HEK293 (cell line): ENCODE results near the gene JAKMIP1.

Source experiments
- CTCF ChIA-PET: fragments of 350-600 bp; formaldehyde crosslinking; extraction: SDS; loops from one replicate; lab custom pipeline; 2021; ENCODE audit warnings: antibody characterized with exemption; lab: Yijun Ruan, JAX
- POLR2A ChIA-PET: fragments of 300-600 bp; formaldehyde crosslinking; extraction: SDS; loops from one replicate; lab custom pipeline; 2020; ENCODE audit warnings: antibody characterized with exemption, inconsistent platforms; lab: Yijun Ruan, JAX
- H3K27ac ChIP-seq: fragments of 200-500 bp; sonication (Bioruptor generic); 2 replicates; pipeline ENCODE4 v1.5.1; 2014; ENCODE audit warnings: low read depth, low read length, control low read depth, inconsistent platforms; ENCODE audit errors: extremely low read depth
- H3K36me3 ChIP-seq, 2 experiments: fragments of 200-500 bp in 1 of 2; sonication (Bioruptor generic) in 1 of 2; 1 replicate in 1 of 2; 2 replicates in 1 of 2; pipeline ENCODE4 v1.5.1; 2014 to 2017; ENCODE audit warnings: inconsistent platforms in 2 of 2, low read length in 2 of 2; ENCODE audit not compliant: control insufficient read depth in 2 of 2, insufficient read depth in 1 of 2
- H3K4me1 ChIP-seq: fragments of 200-500 bp; sonication (Bioruptor generic); 2 replicates; pipeline ENCODE4 v1.5.1; 2014; ENCODE audit warnings: mild to moderate bottlenecking, low read length, inconsistent platforms; ENCODE audit not compliant: control insufficient read depth, insufficient read depth
- H3K4me3 ChIP-seq: 2 replicates; pipeline ENCODE4 v1.5.1; 2011; ENCODE audit warnings: low read depth, mild to moderate bottlenecking, control low read depth, low read length, moderate library complexity
- H3K9me3 ChIP-seq: fragments of 200-500 bp; sonication (Bioruptor generic); 2 replicates; pipeline ENCODE4 v1.5.1; 2014; ENCODE audit warnings: low read depth, low read length, inconsistent platforms; ENCODE audit not compliant: control insufficient read depth, insufficient read depth
- AEBP2 ChIP-seq: fragments of 450-650 bp; formaldehyde crosslinking; IDR thresholded peaks from 2 replicates; pipeline ENCODE4 v1.5.1; 2016; ENCODE audit warnings: missing biosample characterization, missing genetic modification characterization, borderline replicate concordance
- BCL11B ChIP-seq: fragments of 450-650 bp; formaldehyde crosslinking; IDR thresholded peaks from 2 replicates; pipeline ENCODE4 v1.5.1; 2016; ENCODE audit warnings: low read depth, missing biosample characterization, missing genetic modification characterization
- GFI1B ChIP-seq: fragments of 450-650 bp; formaldehyde crosslinking; IDR thresholded peaks from 2 replicates; pipeline ENCODE4 v1.5.1; 2016; ENCODE audit warnings: missing biosample characterization, missing genetic modification characterization
- OVOL3 ChIP-seq: fragments of 450-650 bp; formaldehyde crosslinking; IDR thresholded peaks from 2 replicates; pipeline ENCODE4 v1.5.1; 2016; ENCODE audit warnings: missing biosample characterization, missing genetic modification characterization
- SCRT1 ChIP-seq: fragments of 450-650 bp; formaldehyde crosslinking; IDR thresholded peaks from 2 replicates; pipeline ENCODE4 v1.5.1; 2016; ENCODE audit warnings: missing biosample characterization, missing genetic modification characterization, borderline replicate concordance
- SP3 ChIP-seq: fragments of 450-650 bp; formaldehyde crosslinking; IDR thresholded peaks from 2 replicates; pipeline ENCODE4 v1.5.1; 2016; ENCODE audit warnings: missing biosample characterization, missing genetic modification characterization
- YY1 ChIP-seq: fragments of 450-650 bp; formaldehyde crosslinking; IDR thresholded peaks from 2 replicates; pipeline ENCODE4 v1.5.1; 2018; ENCODE audit warnings: missing biosample characterization, missing genetic modification characterization
- ZBTB20 ChIP-seq: fragments of 450-650 bp; formaldehyde crosslinking; IDR thresholded peaks from 2 replicates; pipeline ENCODE4 v1.5.1; 2016; ENCODE audit warnings: missing biosample characterization, missing genetic modification characterization
- ZBTB8A ChIP-seq: fragments of 450-650 bp; formaldehyde crosslinking; IDR thresholded peaks from 2 replicates; pipeline ENCODE4 v1.5.1; 2016; ENCODE audit warnings: missing biosample characterization, missing genetic modification characterization
- ZNF10 ChIP-seq: fragments of 450-650 bp; formaldehyde crosslinking; IDR thresholded peaks from 2 replicates; pipeline ENCODE4 v1.5.1; 2017; ENCODE audit warnings: missing biosample characterization, missing genetic modification characterization
- ZNF132 ChIP-seq: fragments of 450-650 bp; formaldehyde crosslinking; IDR thresholded peaks from 2 replicates; pipeline ENCODE4 v1.5.1; 2017; ENCODE audit warnings: missing biosample characterization, missing genetic modification characterization, borderline replicate concordance
- ZNF174 ChIP-seq: fragments of 450-650 bp; formaldehyde crosslinking; IDR thresholded peaks from 2 replicates; pipeline ENCODE4 v1.5.0; 2017; ENCODE audit warnings: missing biosample characterization, mild to moderate bottlenecking, missing genetic modification characterization
- ZNF184 ChIP-seq: fragments of 450-650 bp; IDR thresholded peaks from 2 replicates; pipeline ENCODE4 v1.5.1; 2018; ENCODE audit warnings: missing biosample characterization, mild to moderate bottlenecking, missing genetic modification characterization
- ZNF19 ChIP-seq: fragments of 450-650 bp; formaldehyde crosslinking; IDR thresholded peaks from 2 replicates; pipeline ENCODE4; 2016; ENCODE audit warnings: missing biosample characterization, missing genetic modification characterization, low read depth
- ZNF2 ChIP-seq: fragments of 450-650 bp; formaldehyde crosslinking; IDR thresholded peaks from 2 replicates; pipeline ENCODE4 v1.5.1; 2016; ENCODE audit warnings: missing biosample characterization, missing genetic modification characterization
- ZNF214 ChIP-seq: fragments of 450-650 bp; formaldehyde crosslinking; IDR thresholded peaks from 2 replicates; pipeline ENCODE4 v1.5.1; 2017; ENCODE audit warnings: missing biosample characterization, mild to moderate bottlenecking, missing genetic modification characterization, borderline replicate concordance
- ZNF23 ChIP-seq: fragments of 450-650 bp; formaldehyde crosslinking; IDR thresholded peaks from 2 replicates; pipeline ENCODE4 v1.5.1; 2016; ENCODE audit warnings: missing biosample characterization, missing genetic modification characterization, borderline replicate concordance
- ZNF266 ChIP-seq: fragments of 450-650 bp; formaldehyde crosslinking; IDR thresholded peaks from 2 replicates; pipeline ENCODE4 v1.5.1; 2016; ENCODE audit warnings: missing biosample characterization, missing genetic modification characterization, low read depth
- ZNF335 ChIP-seq: fragments of 450-650 bp; formaldehyde crosslinking; conservative IDR thresholded peaks from 2 replicates; pipeline ENCODE4 v1.5.1; 2016; ENCODE audit warnings: missing biosample characterization, missing genetic modification characterization
- ZNF354C ChIP-seq: fragments of 450-650 bp; formaldehyde crosslinking; IDR thresholded peaks from 2 replicates; pipeline ENCODE4 v1.5.1; 2016; ENCODE audit warnings: missing biosample characterization, missing genetic modification characterization, low read depth, borderline replicate concordance
- ZNF426 ChIP-seq: fragments of 450-650 bp; formaldehyde crosslinking; IDR thresholded peaks from 2 replicates; pipeline ENCODE4 v1.5.1; 2017; ENCODE audit warnings: missing biosample characterization, missing genetic modification characterization, mild to moderate bottlenecking, inconsistent platforms, moderate library complexity
- ZNF501 ChIP-seq: fragments of 450-650 bp; formaldehyde crosslinking; IDR thresholded peaks from 2 replicates; pipeline ENCODE4 v1.5.1; 2016; ENCODE audit warnings: missing biosample characterization, missing genetic modification characterization
- ZNF514 ChIP-seq: fragments of 450-650 bp; formaldehyde crosslinking; IDR thresholded peaks from 2 replicates; pipeline ENCODE4 v1.5.1; 2016; ENCODE audit warnings: missing biosample characterization, missing genetic modification characterization
- ZNF571 ChIP-seq: fragments of 450-650 bp; formaldehyde crosslinking; IDR thresholded peaks from 2 replicates; pipeline ENCODE4 v1.5.0; 2017; ENCODE audit warnings: missing biosample characterization, missing genetic modification characterization
- ZNF585B ChIP-seq: fragments of 450-650 bp; formaldehyde crosslinking; IDR thresholded peaks from 2 replicates; pipeline ENCODE4 v1.5.1; 2016; ENCODE audit warnings: missing biosample characterization, missing genetic modification characterization
- ZNF664 ChIP-seq: fragments of 450-650 bp; formaldehyde crosslinking; IDR thresholded peaks from 2 replicates; pipeline ENCODE4 v1.5.1; 2016; ENCODE audit warnings: missing biosample characterization, missing genetic modification characterization
- ZNF701 ChIP-seq: fragments of 450-650 bp; formaldehyde crosslinking; IDR thresholded peaks from 2 replicates; pipeline ENCODE4 v1.5.1; 2016; ENCODE audit warnings: missing biosample characterization, missing genetic modification characterization
- ZNF785 ChIP-seq: fragments of 450-650 bp; formaldehyde crosslinking; IDR thresholded peaks from 2 replicates; pipeline ENCODE4 v1.5.1; 2016; ENCODE audit warnings: missing biosample characterization, missing genetic modification characterization
- ZNF792 ChIP-seq: fragments of 450-650 bp; formaldehyde crosslinking; IDR thresholded peaks from 2 replicates; pipeline ENCODE4 v1.5.1; 2016; ENCODE audit warnings: missing biosample characterization, missing genetic modification characterization
- ZSCAN16 ChIP-seq: fragments of 450-650 bp; formaldehyde crosslinking; IDR thresholded peaks from 2 replicates; pipeline ENCODE4 v1.5.1; 2016; ENCODE audit warnings: missing biosample characterization, missing genetic modification characterization
- ZSCAN5A ChIP-seq: fragments of 450-650 bp; formaldehyde crosslinking; IDR thresholded peaks from 2 replicates; pipeline ENCODE4 v1.5.1; 2016; ENCODE audit warnings: missing biosample characterization, missing genetic modification characterization
- ZXDB ChIP-seq: fragments of 450-650 bp; formaldehyde crosslinking; IDR thresholded peaks from 2 replicates; pipeline ENCODE4 v1.5.1; 2016; ENCODE audit warnings: missing biosample characterization, missing genetic modification characterization
- TF ChIP-seq, protein P1 (sequence below): fragments of 450-650 bp; formaldehyde crosslinking; conservative IDR thresholded peaks from 2 replicates; pipeline ENCODE4 v1.5.1; 2016; ENCODE audit warnings: low read depth, missing biosample characterization, missing genetic modification characterization
- TF ChIP-seq, protein P2 (sequence below): fragments of 450-650 bp; formaldehyde crosslinking; IDR thresholded peaks from 2 replicates; pipeline ENCODE4 v1.5.1; 2016; ENCODE audit warnings: missing biosample characterization, missing genetic modification characterization
- TF ChIP-seq, protein P3 (sequence below): fragments of 450-650 bp; formaldehyde crosslinking; IDR thresholded peaks from 2 replicates; pipeline ENCODE4 v1.5.1; 2016; ENCODE audit warnings: missing biosample characterization, missing genetic modification characterization

JAKMIP1 gene

GRCh38 chr4:5999830-6000365 is 200.5 kb downstream of the JAKMIP1 start:
- POLR2A ChIA-PET = no interaction called here

GRCh38 chr4:5999356-5999755 is 201.0 kb downstream of the JAKMIP1 start:
- Histone ChIP-seq H3K36me3 (no peaks in the 10 kb centered on the region), H3K4me1 (no peaks in the 10 kb centered on the region), H3K4me3 (no peak overlapping the region), H3K27ac (no peak overlapping the region), H3K9me3 (no peaks in the 10 kb centered on the region)
- ChIA-PET POLR2A (no interaction called here), CTCF (interaction anchor here (0.8 to 4.2 kb wide), 10 partner anchors 10 to 333 kb away, joined by 3 to 60 read pairs (median 9); no protein-coding TSS in a partner anchor)
- TF ChIP-seq ZXDB (no peak), ZNF132 (tag by site-specific recombination) (no peak), ZNF354C (tag by site-specific recombination) (no peak), ZNF19 (tag by site-specific recombination) (no peak), YY1 (tag by site-specific recombination) (no peak), GFI1B (tag by site-specific recombination) (no peak), ZSCAN5A (tag by site-specific recombination) (no peak), OVOL3 (tag by site-specific recombination) (no peak), ZBTB20 (no peak), BCL11B (tag by site-specific recombination) (no peak), ZNF10 (tag by site-specific recombination) (no peak), ZNF266 (no peak), ZNF701 (tag by site-specific recombination) (no peak), ZNF571 (no peak), ZBTB8A (tag by site-specific recombination) (no peak), SCRT1 (no peak)
- TF ChIP-seq, protein P1, sequence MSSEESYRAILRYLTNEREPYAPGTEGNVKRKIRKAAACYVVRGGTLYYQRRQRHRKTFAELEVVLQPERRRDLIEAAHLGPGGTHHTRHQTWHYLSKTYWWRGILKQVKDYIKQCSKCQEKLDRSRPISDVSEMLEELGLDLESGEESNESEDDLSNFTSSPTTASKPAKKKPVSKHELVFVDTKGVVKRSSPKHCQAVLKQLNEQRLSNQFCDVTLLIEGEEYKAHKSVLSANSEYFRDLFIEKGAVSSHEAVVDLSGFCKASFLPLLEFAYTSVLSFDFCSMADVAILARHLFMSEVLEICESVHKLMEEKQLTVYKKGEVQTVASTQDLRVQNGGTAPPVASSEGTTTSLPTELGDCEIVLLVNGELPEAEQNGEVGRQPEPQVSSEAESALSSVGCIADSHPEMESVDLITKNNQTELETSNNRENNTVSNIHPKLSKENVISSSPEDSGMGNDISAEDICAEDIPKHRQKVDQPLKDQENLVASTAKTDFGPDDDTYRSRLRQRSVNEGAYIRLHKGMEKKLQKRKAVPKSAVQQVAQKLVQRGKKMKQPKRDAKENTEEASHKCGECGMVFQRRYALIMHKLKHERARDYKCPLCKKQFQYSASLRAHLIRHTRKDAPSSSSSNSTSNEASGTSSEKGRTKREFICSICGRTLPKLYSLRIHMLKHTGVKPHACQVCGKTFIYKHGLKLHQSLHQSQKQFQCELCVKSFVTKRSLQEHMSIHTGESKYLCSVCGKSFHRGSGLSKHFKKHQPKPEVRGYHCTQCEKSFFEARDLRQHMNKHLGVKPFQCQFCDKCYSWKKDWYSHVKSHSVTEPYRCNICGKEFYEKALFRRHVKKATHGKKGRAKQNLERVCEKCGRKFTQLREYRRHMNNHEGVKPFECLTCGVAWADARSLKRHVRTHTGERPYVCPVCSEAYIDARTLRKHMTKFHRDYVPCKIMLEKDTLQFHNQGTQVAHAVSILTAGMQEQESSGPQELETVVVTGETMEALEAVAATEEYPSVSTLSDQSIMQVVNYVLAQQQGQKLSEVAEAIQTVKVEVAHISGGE (tag by site-specific recombination) = no peak
- TF ChIP-seq, protein P2, sequence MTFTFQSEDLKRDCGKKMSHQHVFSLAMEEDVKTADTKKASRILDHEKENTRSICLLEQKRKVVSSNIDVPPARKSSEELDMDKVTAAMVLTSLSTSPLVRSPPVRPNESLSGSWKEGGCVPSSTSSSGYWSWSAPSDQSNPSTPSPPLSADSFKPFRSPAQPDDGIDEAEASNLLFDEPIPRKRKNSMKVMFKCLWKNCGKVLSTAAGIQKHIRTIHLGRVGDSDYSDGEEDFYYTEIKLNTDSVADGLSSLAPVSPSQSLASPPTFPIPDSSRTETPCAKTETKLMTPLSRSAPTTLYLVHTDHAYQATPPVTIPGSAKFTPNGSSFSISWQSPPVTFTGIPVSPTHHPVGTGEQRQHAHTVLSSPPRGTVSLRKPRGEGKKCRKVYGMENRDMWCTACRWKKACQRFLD (tag by site-specific recombination) = no peak

More at GRCh38 chr4:5999830-6000365, 200.5 kb downstream of the JAKMIP1 start:
- Histone ChIP-seq H3K36me3 (no peaks in the 10 kb centered on the region), H3K27ac (no peak overlapping the region), H3K4me3 (no peak overlapping the region), H3K4me1 (no peaks in the 10 kb centered on the region), H3K9me3 (no peaks in the 10 kb centered on the region)
- CTCF ChIA-PET = interaction anchor here (0.7 to 4.2 kb wide), 9 partner anchors 10 to 172 kb away, joined by 3 to 60 read pairs (median 9); no protein-coding TSS in a partner anchor
- TF ChIP-seq SP3 = no peak
- TF ChIP-seq BCL11B (tag by site-specific recombination) = no peak
- TF ChIP-seq ZNF335 = no peak
- no peak for TF ChIP-seq ZNF184 (tag by site-specific recombination)
- no peak for TF ChIP-seq ZNF585B (tag by site-specific recombination)
- no peak for TF ChIP-seq GFI1B (tag by site-specific recombination)
- no peak for TF ChIP-seq ZNF501
- no peak for TF ChIP-seq ZNF174 (tag by site-specific recombination)
- no peak for TF ChIP-seq ZNF664 (tag by site-specific recombination)
- TF ChIP-seq ZNF426 (tag by site-specific recombination) = no peak
- no peak for TF ChIP-seq AEBP2 (tag by site-specific recombination)
- no peak for TF ChIP-seq ZNF354C (tag by site-specific recombination)
- TF ChIP-seq ZNF23 (tag by site-specific recombination) = no peak
- TF ChIP-seq ZNF792 (tag by site-specific recombination) = no peak
- TF ChIP-seq ZNF514 = no peak
- no peak for TF ChIP-seq ZNF214 (tag by site-specific recombination)
- no peak for TF ChIP-seq ZNF785 (tag by site-specific recombination)
- no peak for TF ChIP-seq ZNF2 (tag by site-specific recombination)
- TF ChIP-seq, protein P3, sequence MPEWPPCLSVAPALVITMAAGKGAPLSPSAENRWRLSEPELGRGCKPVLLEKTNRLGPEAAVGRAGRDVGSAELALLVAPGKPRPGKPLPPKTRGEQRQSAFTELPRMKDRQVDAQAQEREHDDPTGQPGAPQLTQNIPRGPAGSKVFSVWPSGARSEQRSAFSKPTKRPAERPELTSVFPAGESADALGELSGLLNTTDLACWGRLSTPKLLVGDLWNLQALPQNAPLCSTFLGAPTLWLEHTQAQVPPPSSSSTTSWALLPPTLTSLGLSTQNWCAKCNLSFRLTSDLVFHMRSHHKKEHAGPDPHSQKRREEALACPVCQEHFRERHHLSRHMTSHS = no peak
- no peak for TF ChIP-seq ZSCAN16 (tag by site-specific recombination)
